ENCODE measurements around the gene ELP5. TPM values are rescaled to one million over a fixed set of nuclear protein-coding genes. Genes with fewer than 3 reads are reported as not detected.

The ELP5 gene
- total and polyA plus RNA-seq, 11 donors: 28.0 to 87.2 (median 50.4) TPM

DNA sequence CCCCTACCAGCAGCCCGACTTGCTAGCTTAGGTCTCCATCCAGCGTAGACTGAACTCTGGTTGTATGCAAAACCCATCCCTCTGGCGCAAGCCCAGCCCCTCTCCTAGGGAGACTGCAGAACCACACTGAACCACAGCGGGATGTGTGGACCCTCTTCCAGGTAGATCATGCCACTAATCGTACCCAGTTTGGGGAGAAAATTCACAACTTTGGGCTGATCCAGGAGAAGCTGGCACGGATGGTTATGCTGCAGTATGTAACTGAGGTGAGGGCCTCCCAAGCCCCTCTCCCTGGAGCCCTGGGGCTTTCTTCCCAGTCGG lies 29.1 kb upstream of the ELP5 start:
- intact Hi-C loops (cut with DNase I): no loop called here
- TF ChIP-seq, protein P1, sequence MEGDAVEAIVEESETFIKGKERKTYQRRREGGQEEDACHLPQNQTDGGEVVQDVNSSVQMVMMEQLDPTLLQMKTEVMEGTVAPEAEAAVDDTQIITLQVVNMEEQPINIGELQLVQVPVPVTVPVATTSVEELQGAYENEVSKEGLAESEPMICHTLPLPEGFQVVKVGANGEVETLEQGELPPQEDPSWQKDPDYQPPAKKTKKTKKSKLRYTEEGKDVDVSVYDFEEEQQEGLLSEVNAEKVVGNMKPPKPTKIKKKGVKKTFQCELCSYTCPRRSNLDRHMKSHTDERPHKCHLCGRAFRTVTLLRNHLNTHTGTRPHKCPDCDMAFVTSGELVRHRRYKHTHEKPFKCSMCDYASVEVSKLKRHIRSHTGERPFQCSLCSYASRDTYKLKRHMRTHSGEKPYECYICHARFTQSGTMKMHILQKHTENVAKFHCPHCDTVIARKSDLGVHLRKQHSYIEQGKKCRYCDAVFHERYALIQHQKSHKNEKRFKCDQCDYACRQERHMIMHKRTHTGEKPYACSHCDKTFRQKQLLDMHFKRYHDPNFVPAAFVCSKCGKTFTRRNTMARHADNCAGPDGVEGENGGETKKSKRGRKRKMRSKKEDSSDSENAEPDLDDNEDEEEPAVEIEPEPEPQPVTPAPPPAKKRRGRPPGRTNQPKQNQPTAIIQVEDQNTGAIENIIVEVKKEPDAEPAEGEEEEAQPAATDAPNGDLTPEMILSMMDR (IDR thresholded peaks at IDR 0.05): no peak
- TF ChIP-seq POLR2A (IDR thresholded peaks at IDR 0.05): no peak
- Histone ChIP-seq H3K4me1 (peaks cover 6 to 67% (median 38%) of the 10 kb centered on the region in 12 donors), H3K36me3 (peaks cover 0 to 72% (median 69%) of the 10 kb centered on the region in 9 donors), H3K27ac (no peak overlapping the region), H3K27me3 (no peaks in the 10 kb centered on the region), H3K9me3 (no peaks in the 10 kb centered on the region), H3K4me3 (no peak overlapping the region)
- 67 to 82% (median 73%) methylated on average over 6 to 7 of the region's 7 CpGs for WGBS, 4 donors
- ATAC-seq (no peak), DNase-seq (peak in 2 of 5 donors; percentile 11 to 51)

DNA sequence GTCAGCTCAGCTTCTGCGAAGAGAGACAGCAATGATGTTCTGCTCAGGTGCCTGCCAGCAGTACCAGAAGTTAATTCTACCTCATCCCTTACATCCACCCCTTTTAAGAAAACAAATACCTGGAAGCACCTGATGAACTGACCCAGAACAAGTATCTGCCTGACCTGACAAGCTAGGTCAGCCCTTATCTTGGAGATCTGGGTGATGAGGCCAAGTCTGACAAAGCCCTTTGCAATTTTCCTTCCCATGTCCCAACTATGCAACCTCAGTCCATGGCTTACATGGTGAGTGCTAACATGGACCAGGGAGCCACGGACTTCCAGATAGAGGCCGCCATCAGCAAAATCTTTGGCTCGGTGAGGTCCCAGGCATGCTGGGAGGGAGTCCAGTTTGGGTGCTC lies 28.6 kb upstream of the ELP5 start:
- peak overlapping the region in 1 of 12 donors; percentile 2 for H3K27ac ChIP-seq
- TF ChIP-seq POLR2A (IDR thresholded peaks at IDR 0.05): no peak
- TF ChIP-seq, protein P1 (IDR thresholded peaks at IDR 0.05): no peak
- peaks cover 6 to 62% (median 34%) of the 10 kb centered on the region in 12 donors for H3K4me1 ChIP-seq
- H3K4me3 ChIP-seq: no peak overlapping the region
- H3K9me3 ChIP-seq: no peaks in the 10 kb centered on the region
- 66 to 86% (median 77%) methylated on average over 4 of the region's 4 CpGs for WGBS, 4 donors
- ATAC-seq (no peak), DNase-seq (no peak)
- intact Hi-C loops (cut with DNase I): no loop called here
- H3K36me3 ChIP-seq: peaks cover 0 to 76% (median 73%) of the 10 kb centered on the region in 9 donors
- H3K27me3 ChIP-seq: no peaks in the 10 kb centered on the region

DNA sequence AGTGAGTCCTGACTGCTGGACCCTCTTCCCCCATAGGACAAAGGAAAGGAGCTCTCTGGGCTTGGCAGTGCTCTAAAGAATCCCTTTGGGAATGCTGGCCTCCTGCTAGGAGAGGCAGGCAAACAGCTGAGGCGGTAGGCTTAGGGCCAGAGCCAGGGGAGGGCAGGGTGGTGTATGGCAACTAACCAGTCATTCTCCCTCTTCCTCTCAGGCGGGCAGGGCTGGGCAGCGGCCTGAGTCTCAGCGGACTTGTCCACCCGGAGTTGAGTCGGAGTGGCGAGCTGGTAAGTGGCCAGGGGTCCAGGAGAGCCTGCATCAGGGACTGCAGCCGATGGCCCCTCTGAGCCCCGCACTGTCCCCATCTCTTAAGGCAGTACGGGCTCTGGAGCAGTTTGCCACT lies 27.9 kb upstream of the ELP5 start:
- peak overlapping the region in 4 of 12 donors; percentile 8 to 69 (median 18) for H3K27ac ChIP-seq
- no peak overlapping the region for H3K4me3 ChIP-seq
- ATAC-seq (no peak), DNase-seq (peak in 3 of 5 donors; percentile 21 to 56 (median 24))
- intact Hi-C loops (cut with DNase I): no loop called here
- peaks cover 0 to 84% (median 81%) of the 10 kb centered on the region in 9 donors for H3K36me3 ChIP-seq
- H3K9me3 ChIP-seq: no peaks in the 10 kb centered on the region
- no peaks in the 10 kb centered on the region for H3K27me3 ChIP-seq
- peaks cover 6 to 55% (median 27%) of the 10 kb centered on the region in 12 donors for H3K4me1 ChIP-seq
- TF ChIP-seq, protein P1 (IDR thresholded peaks at IDR 0.05): no peak
- no peak for TF ChIP-seq POLR2A (IDR thresholded peaks at IDR 0.05)
- 64 to 76% (median 70%) methylated on average over 10 of the region's 10 CpGs for WGBS, 4 donors

DNA sequence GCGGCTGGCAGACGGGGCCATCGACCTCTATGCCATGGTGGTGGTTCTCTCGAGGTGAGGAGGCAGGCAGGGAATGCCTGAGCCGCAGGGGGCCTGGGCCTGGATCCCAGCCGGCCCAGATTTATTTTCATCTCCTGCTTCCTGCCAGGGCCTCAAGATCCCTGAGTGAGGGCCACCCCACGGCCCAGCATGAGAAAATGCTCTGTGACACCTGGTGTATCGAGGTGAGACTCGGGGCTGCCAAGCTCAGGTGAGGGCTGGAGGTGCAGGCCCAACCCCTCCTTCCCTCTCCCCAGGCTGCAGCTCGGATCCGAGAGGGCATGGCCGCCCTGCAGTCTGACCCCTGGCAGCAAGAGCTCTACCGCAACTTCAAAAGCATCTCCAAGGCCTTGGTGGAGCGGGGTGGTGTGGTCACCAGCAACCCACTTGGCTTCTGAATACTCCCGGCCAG lies 27.3 kb upstream of the ELP5 start:
- WGBS, 4 donors: 58 to 67% (median 62%) methylated on average over 8 to 15 of the region's 15 CpGs
- ATAC-seq (no peak), DNase-seq (peak in 1 of 5 donors; percentile 53)
- Histone ChIP-seq H3K9me3 (no peaks in the 10 kb centered on the region), H3K4me3 (no peak overlapping the region), H3K27ac (peak overlapping the region in 6 of 12 donors; percentile 8 to 69 (median 26)), H3K36me3 (peaks cover 0 to 89% (median 86%) of the 10 kb centered on the region in 9 donors), H3K27me3 (no peaks in the 10 kb centered on the region), H3K4me1 (peaks cover 6 to 51% (median 25%) of the 10 kb centered on the region in 12 donors)
- intact Hi-C loops (cut with DNase I): no loop called here
- no peak for TF ChIP-seq POLR2A (IDR thresholded peaks at IDR 0.05)
- TF ChIP-seq, protein P1 (IDR thresholded peaks at IDR 0.05): no peak
